ENCODE results near the gene POLR3E.

DNA sequence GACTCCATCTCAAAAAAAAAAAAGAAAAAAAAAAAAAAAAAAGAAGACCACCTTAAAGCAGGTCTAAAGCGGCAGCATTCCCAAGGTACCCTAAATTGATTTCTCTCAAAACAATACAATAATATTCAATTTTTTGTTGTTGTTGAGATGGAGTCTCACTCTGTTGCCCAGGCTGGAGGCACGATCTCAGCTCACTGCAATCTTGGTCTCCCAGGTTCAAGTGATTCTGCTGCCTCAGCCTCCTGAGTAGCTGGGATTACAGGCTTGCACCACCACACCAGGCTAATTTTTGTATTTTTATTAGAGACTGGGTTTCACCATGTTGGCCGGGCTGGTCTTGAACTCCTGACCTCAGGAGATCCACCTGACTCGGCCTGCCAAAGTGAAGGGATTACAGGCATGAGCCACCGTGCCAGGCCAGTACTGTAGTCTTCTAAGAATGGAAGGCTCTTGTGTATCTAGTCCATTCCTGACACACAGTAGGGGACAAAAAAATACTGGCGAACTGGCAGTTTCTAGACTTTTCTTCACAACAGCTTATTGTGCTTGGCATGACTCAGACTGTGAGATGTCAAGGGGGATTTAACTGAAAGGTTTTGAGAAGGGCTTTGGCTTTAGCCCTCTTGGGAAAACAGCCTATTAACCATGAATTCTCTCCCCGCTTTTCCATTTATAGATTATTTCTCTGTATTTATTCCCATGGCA lies 59.9 kb downstream of the POLR3E start:
- TF ChIP-seq TAF1 (IDR thresholded peaks at IDR 0.05; ENCODE audit: low read depth, low read length) (no peak), POLR2AphosphoS5 (IDR thresholded peaks at IDR 0.05; ENCODE audit: low read depth, low read length) (no peak), SPI1 (IDR thresholded peaks at IDR 0.05; ENCODE audit: low read depth, low read length) (no peak), PAX5 (IDR thresholded peaks at IDR 0.05; ENCODE audit: insufficient read depth, low read length, severe bottlenecking) (no peak)
